Sigmoid colon (tissue), 7 donors: ENCODE data around the gene ZWILCH. TPM values are rescaled to one million over a fixed set of nuclear protein-coding genes. Genes with fewer than 3 reads are reported as not detected.
"Not testable (repeated sequence)": the region's sequence is repeated elsewhere in the genome, so short reads cannot be mapped to it uniquely, and the experiment has no call there.

ENCODE experiments used
- DNase-seq: peaks from one replicate; pipeline ENCODE4 v3.0.0-alpha.2; 2019
- H3K27ac ChIP-seq, 4 donors: fragments of 200-600 bp; sonication (generic); one replicate each; pipeline ENCODE4 v1.5.1; 2016 to 2019; ENCODE audit warnings: mild to moderate bottlenecking in 1 of 4
- H3K27me3 ChIP-seq, 3 donors: fragments of 200-600 bp; sonication (generic); one replicate each; pipeline ENCODE4 v1.5.1; 2019; ENCODE audit warnings: mild to moderate bottlenecking in 1 of 3
- H3K36me3 ChIP-seq, 4 donors: fragments of 200-600 bp; sonication (generic); one replicate each; pipeline ENCODE4 v1.5.1; 2016 to 2019
- H3K4me1 ChIP-seq, 4 donors: fragments of 200-600 bp; sonication (generic); one replicate each; pipeline ENCODE4 v1.5.1; 2017 to 2019
- H3K4me3 ChIP-seq, 4 donors: fragments of 200-600 bp; sonication (generic); one replicate each; pipeline ENCODE4 v1.5.1; 2017 to 2019; ENCODE audit warnings: mild to moderate bottlenecking in 2 of 4, moderate library complexity in 1 of 4
- H3K9me3 ChIP-seq, 4 donors: fragments of 200-600 bp in 3 of 4; sonication (generic) in 3 of 4; one replicate each; pipeline versions ENCODE4 v1.5.1 to v1.6.1; 2013 to 2019
- CTCF ChIP-seq, 4 experiments: fragments of 450-650 bp in 3 of 4; fragments of 200-600 bp in 1 of 4; IDR thresholded peaks; one replicate each; pipeline ENCODE4 v1.5.1; 2016 to 2019; ENCODE audit warnings: antibody characterized with exemption in 4 of 4, mild to moderate bottlenecking in 3 of 4, moderate library complexity in 2 of 4
- EP300 ChIP-seq, 4 donors: sonication (generic); formaldehyde crosslinking; IDR thresholded peaks; one replicate each; pipeline ENCODE4 v1.6.1; 2017; ENCODE audit warnings: antibody characterized with exemption in 4 of 4
- POLR2A ChIP-seq, 2 donors: fragments of 450-650 bp; IDR thresholded peaks; one replicate each; pipeline ENCODE4 v1.6.1; 2016; ENCODE audit warnings: antibody characterized with exemption in 2 of 2, mild to moderate bottlenecking in 2 of 2, moderate library complexity in 2 of 2
- POLR2AphosphoS5 ChIP-seq, 4 donors: sonication (generic); formaldehyde crosslinking; IDR thresholded peaks; one replicate each; pipeline ENCODE4 v1.6.1; 2017; ENCODE audit warnings: antibody characterized with exemption in 4 of 4
- WGBS, 2 donors: extraction: QIAGEN DNeasy Blood & Tissue Kit; methylation state at CpG; one replicate each; pipeline ENCODE4 v1.1.7; 2013; 5-methylcytosine and 5-hydroxymethylcytosine counted together
- intact Hi-C: fragments of 100-400 bp; cut with DNase I; formaldehyde crosslinking; loops from one replicate; pipeline ENCODE4 v1.15.1; 2023
- polyA plus RNA-seq, 3 donors: library from polyadenylated mRNA; stranded (reverse); fragments of 200-250 nt; gene quantifications; one replicate each; pipeline ENCODE4 v1.2.3, GENCODE V29; 2013
- total RNA-seq, 4 donors: library from RNA; depleted of rRNA; stranded (reverse); fragments of >200 nt; gene quantifications; one replicate each; pipeline ENCODE4 v1.1.0, GENCODE V29; 2016
- donor health status: healthy with polysubstance abuse.
- donor health status: Bipolar disorder and iron deficiency.
- donor health status: healthy.

Gene ZWILCH
- total and polyA plus RNA-seq, 7 donors, result 3.1 to 9.3 (median 5.8) TPM

- Histone ChIP-seq H3K27me3 (no peaks in the 10 kb centered on the region), H3K36me3 (no peaks in the 10 kb centered on the region), H3K4me3 (no peak overlapping the region), H3K27ac (no peak overlapping the region), H3K9me3 (no peaks in the 10 kb centered on the region), H3K4me1 (no peaks in the 10 kb centered on the region)
- intact Hi-C loops, result no loop called here
- 67 to 75% methylated on average over 4 of the region's 4 CpGs for WGBS, 2 donors
- TF ChIP-seq EP300 (IDR thresholded peaks at IDR 0.05), result no peak
- TF ChIP-seq POLR2A (IDR thresholded peaks at IDR 0.05), result no peak
- TF ChIP-seq POLR2AphosphoS5 (IDR thresholded peaks at IDR 0.05), result no peak
- no peak for DNase-seq
Measured at GRCh38 chr15:66462627-66463026, 42.5 kb upstream of the ZWILCH start.

- H3K9me3 ChIP-seq, H3K36me3 ChIP-seq, H3K27ac ChIP-seq, H3K4me1 ChIP-seq, intact Hi-C loops, H3K27me3 ChIP-seq, H3K4me3 ChIP-seq, DNase-seq: not testable (repeated sequence)
- WGBS, 2 donors, result 91 to 96% methylated on average over 6 of the region's 6 CpGs
Measured at GRCh38 chr15:66465294-66465693, 39.8 kb upstream of the ZWILCH start.

GRCh38 chr15:66467162-66468040 is 37.7 kb upstream of the ZWILCH start:
- H3K4me1 ChIP-seq, DNase-seq, H3K27ac ChIP-seq, H3K36me3 ChIP-seq, intact Hi-C loops, H3K4me3 ChIP-seq, H3K9me3 ChIP-seq, H3K27me3 ChIP-seq: not testable (repeated sequence)
- 97 to 98% methylated on average over 11 of the region's 11 CpGs for WGBS, 2 donors

GRCh38 chr15:66470825-66471224 is 34.3 kb upstream of the ZWILCH start:
- intact Hi-C loops, DNase-seq, H3K27me3 ChIP-seq: not testable (repeated sequence)

GRCh38 chr15:66472176-66472999 is 32.7 kb upstream of the ZWILCH start:
- intact Hi-C loops, result no loop called here
- Histone ChIP-seq H3K4me1 (peaks cover 0 to 8% (median 0%) of the 10 kb centered on the region in 4 donors), H3K4me3 (no peak overlapping the region), H3K9me3 (no peaks in the 10 kb centered on the region), H3K36me3 (no peaks in the 10 kb centered on the region), H3K27ac (no peak overlapping the region), H3K27me3 (no peaks in the 10 kb centered on the region)
- no peak for DNase-seq
- 48 to 81% methylated on average over 8 of the region's 8 CpGs for WGBS, 2 donors
- TF ChIP-seq POLR2A (IDR thresholded peaks at IDR 0.05) (no peak), POLR2AphosphoS5 (IDR thresholded peaks at IDR 0.05) (no peak), EP300 (IDR thresholded peaks at IDR 0.05) (no peak), CTCF (IDR thresholded peaks at IDR 0.05) (no peak)

More at GRCh38 chr15:66470825-66471224, 34.3 kb upstream of the ZWILCH start:
- H3K4me3 ChIP-seq, H3K9me3 ChIP-seq, H3K4me1 ChIP-seq, H3K36me3 ChIP-seq, H3K27ac ChIP-seq: not testable (repeated sequence)
- WGBS, 2 donors, result 91 to 96% methylated on average over 4 of the region's 4 CpGs

GRCh38 chr15:66474135-66474534 is 31.0 kb upstream of the ZWILCH start:
- Histone ChIP-seq H3K4me3 (no peak overlapping the region), H3K27me3 (no peaks in the 10 kb centered on the region), H3K27ac (no peak overlapping the region), H3K4me1 (peaks cover 0 to 8% (median 0%) of the 10 kb centered on the region in 4 donors), H3K36me3 (no peaks in the 10 kb centered on the region), H3K9me3 (no peaks in the 10 kb centered on the region)
- no peak for DNase-seq
- intact Hi-C loops, result no loop called here
- 94 to 97% methylated on average over 2 of the region's 2 CpGs for WGBS, 2 donors
- no peak for TF ChIP-seq POLR2AphosphoS5 (IDR thresholded peaks at IDR 0.05)
- no peak for TF ChIP-seq EP300 (IDR thresholded peaks at IDR 0.05)
- no peak for TF ChIP-seq POLR2A (IDR thresholded peaks at IDR 0.05)
- TF ChIP-seq CTCF (IDR thresholded peaks at IDR 0.05), result no peak
